ENCODE results near the gene GFRA1. TPM values are rescaled to one million over a fixed set of nuclear protein-coding genes. Genes with fewer than 3 reads are reported as not detected.

Gene GFRA1
- total and polyA plus RNA-seq, 2 of the 8 experiments (the other 6 are each of a cell fraction or from before 2014, with no cell fraction given) = 1.1 to 2.0 TPM

DNA sequence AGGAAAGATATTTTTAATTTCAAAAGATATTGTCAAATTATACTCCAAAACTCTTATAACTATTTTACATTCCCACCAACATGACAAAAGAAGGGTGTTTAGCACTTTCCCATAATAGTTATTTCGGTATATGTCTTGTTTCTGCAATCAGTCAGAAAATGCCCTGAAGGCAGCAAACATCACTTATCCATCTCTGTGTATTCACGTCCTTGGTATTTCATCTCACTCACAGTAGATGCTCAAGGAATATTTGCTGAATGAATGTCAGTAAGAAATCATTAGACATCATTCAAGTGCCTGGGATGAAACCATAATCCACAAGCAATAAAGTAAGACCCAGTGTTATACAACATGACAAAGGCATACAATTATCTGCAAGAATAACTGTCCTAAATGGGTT is 112.7 kb downstream of the GFRA1 start:
- H3K36me3 ChIP-seq (ENCODE audit: control insufficient read depth in 2 of 4, insufficient read depth in 4 of 4, low read length in 3 of 4) = no peaks in the 10 kb centered on the region
- no peak overlapping the region for H3K18ac ChIP-seq (ENCODE audit: extremely low read depth, low read length)
- CTCF ChIA-PET (ENCODE audit: partially characterized antibody) = no interaction called here
- TF ChIP-seq EP300 (IDR thresholded peaks at IDR 0.05; ENCODE audit: borderline replicate concordance in 1 of 2, low read depth in 2 of 2, low read length in 2 of 2) (no peak), KDM5A (IDR thresholded peaks at IDR 0.05; ENCODE audit: low read length) (no peak), CHD2 (IDR thresholded peaks at IDR 0.05; ENCODE audit: low read length) (no peak)
- no peak overlapping the region for H3K56ac ChIP-seq (replicated peaks; ENCODE audit: insufficient read length, low read depth, low read length)
- H3K79me1 ChIP-seq (ENCODE audit: low read depth, low read length) = no peaks in the 10 kb centered on the region; the same call in 1 of the 2 replicates
- no peaks in the 10 kb centered on the region for H3K4me1 ChIP-seq (replicated peaks in 1 of 4; ENCODE audit: control insufficient read depth in 3 of 4, insufficient read depth in 4 of 4, low read length in 3 of 4)
- H4K8ac ChIP-seq (ENCODE audit: extremely low read depth, insufficient read depth, low read length) = no peak overlapping the region
- no peak overlapping the region for H4K5ac ChIP-seq (ENCODE audit: insufficient read length, low read depth, low read length)
- no peak overlapping the region for H3K4me2 ChIP-seq (ENCODE audit: insufficient read depth in 1 of 2, low read depth in 2 of 2, low read length in 2 of 2)
- H3K4ac ChIP-seq (replicated peaks; ENCODE audit: insufficient read length, low read depth, low read length) = no peak overlapping the region
- FAIRE-seq (no peak), DNase-seq (ENCODE audit: low read depth in 1 of 2, low spot score in 2 of 2) (no peak)
- H2BK120ac ChIP-seq (replicated peaks; ENCODE audit: low read depth, low read length) = no peak overlapping the region
- H2BK15ac ChIP-seq (ENCODE audit: low read length) = no peak overlapping the region
- H3K27me3 ChIP-seq (replicated peaks in 1 of 4; ENCODE audit: control insufficient read depth in 3 of 4, extremely low read depth in 1 of 4, insufficient read depth in 3 of 4, low read length in 3 of 4) = no peaks in the 10 kb centered on the region
- 93% methylated on average over 2 of the region's 2 CpGs; no CpG with 5 or more reads in 1 of the 2 experiments for WGBS, 2 experiments (ENCODE audit: extremely low coverage in 1 of 2, insufficient coverage in 1 of 2, insufficient read length in 1 of 2, insufficient replicate concordance in 2 of 2, low coverage in 1 of 2, low lambda C conversion rate in 2 of 2, missing lambda C conversion rate in 1 of 2)
- no peaks in the 10 kb centered on the region for H3K79me2 ChIP-seq (ENCODE audit: control insufficient read depth in 1 of 2, insufficient read depth in 2 of 2, low read length in 2 of 2)
- H2AFZ ChIP-seq (ENCODE audit: low read length) = no peak overlapping the region
- H2BK20ac ChIP-seq (ENCODE audit: low read length) = no peak overlapping the region
- no peak overlapping the region for H3K4me3 ChIP-seq (ENCODE audit: extremely low read depth in 1 of 4, insufficient read depth in 2 of 4, low read depth in 3 of 4, low read length in 4 of 4)
- no peak overlapping the region for H2AK5ac ChIP-seq (ENCODE audit: low read depth, low read length)
- H2BK12ac ChIP-seq (ENCODE audit: low read depth, low read length) = no peak overlapping the region
- H3K9me3 ChIP-seq (ENCODE audit: insufficient read depth in 2 of 2, low read depth in 1 of 2, low read length in 1 of 2) = peaks cover 0 to 12% of the 10 kb centered on the region in 2 experiments; a peak in 1 of 4 replicates
- H3K9ac ChIP-seq (replicated peaks in 1 of 4; ENCODE audit: extremely low read depth in 1 of 4, low read depth in 3 of 4, low read length in 3 of 4) = no peak overlapping the region
- POLR2A ChIA-PET (ENCODE audit: partially characterized antibody) = no interaction called here
- no peak overlapping the region for H3K23ac ChIP-seq (ENCODE audit: insufficient read length)
- no peak overlapping the region for H3K14ac ChIP-seq (ENCODE audit: insufficient read length)
- H4K91ac ChIP-seq (replicated peaks; ENCODE audit: insufficient read length, low read length) = no peak overlapping the region
- H2BK5ac ChIP-seq (ENCODE audit: low read depth, low read length) = no peak overlapping the region
- H3K23me2 ChIP-seq (ENCODE audit: low read depth, low read length) = no peaks in the 10 kb centered on the region
- H3K27ac ChIP-seq (ENCODE audit: low read depth, low read length) = no peak overlapping the region
- H4K20me1 ChIP-seq (replicated peaks in 1 of 2; ENCODE audit: control insufficient read depth in 1 of 2, insufficient read depth in 2 of 2, low read length in 2 of 2) = no peaks in the 10 kb centered on the region
